ENCODE measurements around the gene OBSCN.

GRCh38 chr1:228293816-228294500, 86.1 kb downstream of the OBSCN start:
- TF ChIP-seq CTCF (IDR thresholded peaks at IDR 0.05; ENCODE audit: extremely low read depth in 1 of 2, insufficient read depth in 1 of 2, low read depth in 1 of 2, low read length in 2 of 2) (no peak), POLR2A (IDR thresholded peaks at IDR 0.05; ENCODE audit: low read depth, low read length) (no peak)
